Measurements from ENCODE around the gene KRT31. TPM values are rescaled to one million over a fixed set of nuclear protein-coding genes. Genes with fewer than 3 reads are reported as not detected.

KRT31 gene
- total RNA-seq, 1 experiment from 2014 or later = not detected

DNA sequence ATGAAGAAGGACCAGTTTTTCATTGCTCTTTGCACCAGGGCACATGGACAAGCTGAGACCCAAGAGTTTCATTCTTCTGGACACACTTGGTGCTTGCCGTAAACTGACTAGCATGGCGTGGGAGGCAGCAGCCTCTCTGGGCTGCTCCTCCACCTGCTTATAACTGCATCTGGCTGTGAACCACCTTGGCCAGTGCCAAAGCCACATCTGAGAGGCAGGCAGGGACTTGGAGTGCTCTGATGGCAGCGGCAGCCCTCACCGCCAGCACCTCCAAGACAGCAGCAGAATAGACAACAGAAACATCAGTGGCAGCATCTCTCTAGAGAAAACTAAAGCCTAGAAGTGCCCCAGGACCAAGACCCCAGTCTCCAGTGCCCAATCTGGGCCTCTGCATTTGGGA is 22.3 kb upstream of the KRT31 start:
- CTCF ChIA-PET = no interaction called here
- intact Hi-C loops (cut with micrococcal nuclease; ENCODE audit: unreplicated experiment) = loop anchor here (5.0 to 10.0 kb wide), 4 partner anchors 63 to 243 kb away; partner anchors contain the start of genes KRT19, KRT33A and KRT35
- no peak overlapping the region for H3K4me3 ChIP-seq (ENCODE audit: low read depth, low read length)
- no TSS peak for BruUV-seq (replicated peaks)
- no peaks in the 10 kb centered on the region for H3K9me3 ChIP-seq
- H3K27me3 ChIP-seq (replicated peaks; ENCODE audit: control insufficient read depth, insufficient read depth, low read length) = no peaks in the 10 kb centered on the region
- no peak overlapping the region for H3K27ac Mint-ChIP-seq (ENCODE audit: unreplicated experiment)
- no peaks in the 10 kb centered on the region for H3K36me3 Mint-ChIP-seq (ENCODE audit: insufficient read depth, unreplicated experiment)
- peaks cover 41% of the 10 kb centered on the region for H3K4me1 ChIP-seq
- POLR2A ChIA-PET = no interaction called here
- H3K27me3 Mint-ChIP-seq (ENCODE audit: insufficient read depth, unreplicated experiment) = no peaks in the 10 kb centered on the region
- peaks cover 50% of the 10 kb centered on the region for H3K4me1 Mint-ChIP-seq (ENCODE audit: low read depth, unreplicated experiment)
- H3K9me3 Mint-ChIP-seq (ENCODE audit: unreplicated experiment) = no peaks in the 10 kb centered on the region
- no peak overlapping the region for H3K4me3 Mint-ChIP-seq (ENCODE audit: unreplicated experiment)
- no peaks in the 10 kb centered on the region for H3K36me3 ChIP-seq (ENCODE audit: control insufficient read depth, insufficient read depth, low read length)
- TF ChIP-seq, protein P1, sequence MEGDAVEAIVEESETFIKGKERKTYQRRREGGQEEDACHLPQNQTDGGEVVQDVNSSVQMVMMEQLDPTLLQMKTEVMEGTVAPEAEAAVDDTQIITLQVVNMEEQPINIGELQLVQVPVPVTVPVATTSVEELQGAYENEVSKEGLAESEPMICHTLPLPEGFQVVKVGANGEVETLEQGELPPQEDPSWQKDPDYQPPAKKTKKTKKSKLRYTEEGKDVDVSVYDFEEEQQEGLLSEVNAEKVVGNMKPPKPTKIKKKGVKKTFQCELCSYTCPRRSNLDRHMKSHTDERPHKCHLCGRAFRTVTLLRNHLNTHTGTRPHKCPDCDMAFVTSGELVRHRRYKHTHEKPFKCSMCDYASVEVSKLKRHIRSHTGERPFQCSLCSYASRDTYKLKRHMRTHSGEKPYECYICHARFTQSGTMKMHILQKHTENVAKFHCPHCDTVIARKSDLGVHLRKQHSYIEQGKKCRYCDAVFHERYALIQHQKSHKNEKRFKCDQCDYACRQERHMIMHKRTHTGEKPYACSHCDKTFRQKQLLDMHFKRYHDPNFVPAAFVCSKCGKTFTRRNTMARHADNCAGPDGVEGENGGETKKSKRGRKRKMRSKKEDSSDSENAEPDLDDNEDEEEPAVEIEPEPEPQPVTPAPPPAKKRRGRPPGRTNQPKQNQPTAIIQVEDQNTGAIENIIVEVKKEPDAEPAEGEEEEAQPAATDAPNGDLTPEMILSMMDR (IDR thresholded peaks at IDR 0.05; ENCODE audit: insufficient read depth in 1 of 2, low read depth in 1 of 2, low read length in 1 of 2, severe bottlenecking in 1 of 2, unreplicated experiment in 1 of 2) = no peak
- no peak for DNase-seq

GRCh38 chr17:41418116-41418860 is 20.9 kb upstream of the KRT31 start:
- no peaks in the 10 kb centered on the region for H3K36me3 ChIP-seq (ENCODE audit: control insufficient read depth, insufficient read depth, low read length)
- no peaks in the 10 kb centered on the region for H3K36me3 Mint-ChIP-seq (ENCODE audit: insufficient read depth, unreplicated experiment)
- no peak overlapping the region for H3K4me3 ChIP-seq (ENCODE audit: low read depth, low read length)
- TF ChIP-seq, protein P1 (IDR thresholded peaks at IDR 0.05; ENCODE audit: insufficient read depth in 1 of 2, low read depth in 1 of 2, low read length in 1 of 2, severe bottlenecking in 1 of 2, unreplicated experiment in 1 of 2) = no peak
- no TSS peak for BruUV-seq (replicated peaks)
- intact Hi-C loops (cut with micrococcal nuclease; ENCODE audit: unreplicated experiment) = loop anchor here (5.0 to 10.0 kb wide), 4 partner anchors 63 to 244 kb away; partner anchors contain the start of genes KRT19, KRT33A and KRT35
- H3K27me3 ChIP-seq (replicated peaks; ENCODE audit: control insufficient read depth, insufficient read depth, low read length) = no peaks in the 10 kb centered on the region
- H3K27me3 Mint-ChIP-seq (ENCODE audit: insufficient read depth, unreplicated experiment) = no peaks in the 10 kb centered on the region
- H3K4me3 Mint-ChIP-seq (ENCODE audit: unreplicated experiment) = no peak overlapping the region
- no peak for DNase-seq
- peaks cover 54% of the 10 kb centered on the region for H3K4me1 ChIP-seq
- ChIA-PET POLR2A (interaction anchor here (0.5 kb wide), 1 partner anchor 49 kb away, joined by 6 read pairs; no protein-coding TSS in a partner anchor), CTCF (interaction anchor here (0.7 to 2.7 kb wide), 17 partner anchors 12 to 614 kb away, joined by 3 to 11 read pairs (median 4); no protein-coding TSS in a partner anchor)
- H3K4me1 Mint-ChIP-seq (ENCODE audit: low read depth, unreplicated experiment) = peaks cover 64% of the 10 kb centered on the region
- peak overlapping the region; percentile 5 for H3K27ac Mint-ChIP-seq (ENCODE audit: unreplicated experiment)
- H3K9me3 ChIP-seq = no peaks in the 10 kb centered on the region
- H3K9me3 Mint-ChIP-seq (ENCODE audit: unreplicated experiment) = no peaks in the 10 kb centered on the region

- Mint-ChIP-seq H3K9me3 (ENCODE audit: unreplicated experiment) (no peaks in the 10 kb centered on the region), H3K27ac (ENCODE audit: unreplicated experiment) (peak overlapping the region; percentile 5), H3K27me3 (ENCODE audit: insufficient read depth, unreplicated experiment) (no peaks in the 10 kb centered on the region), H3K36me3 (ENCODE audit: insufficient read depth, unreplicated experiment) (no peaks in the 10 kb centered on the region), H3K4me3 (ENCODE audit: unreplicated experiment) (no peak overlapping the region), H3K4me1 (ENCODE audit: low read depth, unreplicated experiment) (peaks cover 70% of the 10 kb centered on the region)
- H3K36me3 ChIP-seq (ENCODE audit: control insufficient read depth, insufficient read depth, low read length) = no peaks in the 10 kb centered on the region
- CTCF ChIA-PET = interaction anchor here (0.7 to 2.7 kb wide), 17 partner anchors 11 to 614 kb away, joined by 3 to 11 read pairs (median 4); no protein-coding TSS in a partner anchor
- TF ChIP-seq, protein P1 (IDR thresholded peaks at IDR 0.05; ENCODE audit: insufficient read depth in 1 of 2, low read depth in 1 of 2, low read length in 1 of 2, severe bottlenecking in 1 of 2, unreplicated experiment in 1 of 2) = peak; percentile 70 to 71
- intact Hi-C loops (cut with micrococcal nuclease; ENCODE audit: unreplicated experiment) = loop anchor here (5.0 to 10.0 kb wide), 4 partner anchors 63 to 245 kb away; partner anchors contain the start of genes KRT19, KRT33A and KRT35
- H3K27me3 ChIP-seq (replicated peaks; ENCODE audit: control insufficient read depth, insufficient read depth, low read length) = no peaks in the 10 kb centered on the region
- POLR2A ChIA-PET = interaction anchor here (0.5 kb wide), 1 partner anchor 50 kb away, joined by 6 read pairs; no protein-coding TSS in a partner anchor
- H3K9me3 ChIP-seq = no peaks in the 10 kb centered on the region
- DNase-seq = peak; percentile 63 to 65
- BruUV-seq (replicated peaks) = no TSS peak
- peaks cover 60% of the 10 kb centered on the region for H3K4me1 ChIP-seq
- H3K4me3 ChIP-seq (ENCODE audit: low read depth, low read length) = no peak overlapping the region
Observed at GRCh38 chr17:41417576-41418015, 20.2 kb upstream of the KRT31 start.
